Measurements from ENCODE around the gene TMPRSS9.

- TF ChIP-seq ZNF672 (CRISPR knock-in tag; IDR thresholded peaks at IDR 0.05) (no peak), HIVEP1 (CRISPR knock-in tag; IDR thresholded peaks at IDR 0.05) (no peak), NR0B2 (CRISPR knock-in tag; IDR thresholded peaks at IDR 0.05) (no peak), CTCF (CRISPR knock-in tag; IDR thresholded peaks at IDR 0.05) (no peak), RXRB (CRISPR knock-in tag; IDR thresholded peaks at IDR 0.05; ENCODE audit: borderline replicate concordance) (no peak), HNF4G (IDR thresholded peaks at IDR 0.05; ENCODE audit: borderline replicate concordance, low read depth, low read length) (no peak), HNF4G (CRISPR knock-in tag; IDR thresholded peaks at IDR 0.05; ENCODE audit: borderline replicate concordance, low read depth) (no peak), ZNF770 (CRISPR knock-in tag; IDR thresholded peaks at IDR 0.05) (no peak), TOE1 (CRISPR knock-in tag; IDR thresholded peaks at IDR 0.05) (no peak), POLR2AphosphoS5 (IDR thresholded peaks at IDR 0.05; ENCODE audit: low read depth, low read length) (no peak), ARNTL (CRISPR knock-in tag; IDR thresholded peaks at IDR 0.05) (no peak), ZNF883 (CRISPR knock-in tag; IDR thresholded peaks at IDR 0.05; ENCODE audit: not compliant biosample characterization) (no peak), SMAD3 (CRISPR knock-in tag; IDR thresholded peaks at IDR 0.05) (no peak), ZNF740 (CRISPR knock-in tag; IDR thresholded peaks at IDR 0.05) (no peak)
Observed at GRCh38 chr19:2446381-2446780, 86.3 kb downstream of the TMPRSS9 start.
